Heart right ventricle (tissue), 16 donors: Measurements from ENCODE around the gene LGALS9C. TPM values are rescaled to one million over a fixed set of nuclear protein-coding genes. Genes with fewer than 3 reads are reported as not detected.
"Not testable (repeated sequence)": the region's sequence is repeated elsewhere in the genome, so short reads cannot be mapped to it uniquely, and the experiment has no call there.

ENCODE experiments used
- ATAC-seq, 8 donors: fragments of 200-7000 bp; cut with Tn5 transposase; one replicate each; pipeline ENCODE4 v1.9.1; 2020; ENCODE audit warnings: mild to moderate bottlenecking in 8 of 8, moderate library complexity in 8 of 8, moderate number of reproducible peaks in 1 of 8
- DNase-seq, 2 donors: peaks; one replicate each; pipeline ENCODE4 v3.0.0-alpha.2; 2020
- H3K27ac ChIP-seq, 10 donors: fragments of 200-600 bp; sonication (generic) in 2 of 10; one replicate each; pipeline versions ENCODE4 v1.5.0 to v1.8.0; 2020 to 2022; ENCODE audit warnings: mild to moderate bottlenecking in 3 of 10
- H3K27me3 ChIP-seq, 7 donors: fragments of 200-600 bp; one replicate each; pipeline ENCODE4 v1.8.0; 2021 to 2022; ENCODE audit warnings: mild to moderate bottlenecking in 2 of 7
- H3K36me3 ChIP-seq, 9 donors: fragments of 200-600 bp; sonication (generic) in 1 of 9; one replicate each; pipeline versions ENCODE4 v1.5.0 to v1.8.0; 2020 to 2022; ENCODE audit warnings: mild to moderate bottlenecking in 2 of 9
- H3K4me1 ChIP-seq, 9 donors: fragments of 200-600 bp; sonication (generic) in 1 of 9; one replicate each; pipeline versions ENCODE4 v1.5.0 to v1.8.0; 2020 to 2022; ENCODE audit warnings: mild to moderate bottlenecking in 4 of 9
- H3K4me3 ChIP-seq, 10 donors: fragments of 200-600 bp; sonication (generic) in 2 of 10; one replicate each; pipeline versions ENCODE4 v1.5.0 to v1.8.0; 2020 to 2022; ENCODE audit warnings: mild to moderate bottlenecking in 7 of 10, moderate library complexity in 2 of 10
- H3K9me3 ChIP-seq, 11 donors: fragments of 200-600 bp in 10 of 11; sonication (generic) in 2 of 11; one replicate each; pipeline versions ENCODE4 v1.5.0 to v1.8.0; 2013 to 2022; ENCODE audit warnings: mild to moderate bottlenecking in 2 of 11, control low read depth in 1 of 11, moderate library complexity in 1 of 11
- WGBS, 2 donors: extraction: QIAGEN DNeasy Blood & Tissue Kit; methylation state at CpG; one replicate each; pipeline ENCODE4 v1.1.7; 2013; ENCODE audit warnings: inconsistent platforms in 1 of 2; 5-methylcytosine and 5-hydroxymethylcytosine counted together
- intact Hi-C, 10 donors: fragments of 100-400 bp; cut with DNase I; formaldehyde crosslinking; loops; one replicate each; pipeline versions ENCODE4 v1.11.1 to v1.14.2; 2022
- polyA plus RNA-seq, 2 donors: library from polyadenylated mRNA; stranded (reverse); fragments of 200-250 nt; gene quantifications; one replicate each; pipeline ENCODE4 v1.2.3, GENCODE V29; 2013
- total RNA-seq, 10 donors: library from RNA; stranded (reverse); fragmentation: NEBNext Ultra II Directional in 3 of 10; extraction: Animal tissue kit (Norgen Biotek cat#: 25700) in 3 of 10; gene quantifications; one replicate each; pipeline versions ENCODE4 v1.2.1 to v1.2.4, GENCODE V29; 2021 to 2023
- donor health status: Arrhythmogenic right ventricular cardiomyopathy.
- donor health status: ischemic (EF 13 %, LVEDD 7.1; RV severe dilation, severe dysfunction).
- donor health status: healthy with polysubstance abuse.
- donor health status: DM: no; HTN: yes; CAD: no.
- donor health status: DM: no; HTN: no; CAD: no.
- donor health status: ischemic (EF 25% LVEDD 6.9; RV normal size, moderate dysfunction).
- donor health status: ischemic (EF 25% LVEDD 5.7; RV mildly dilated, moderate dysfunction).
- donor health status: healthy.
- donor health status: DM: yes; HTN: yes; CAD: no.
- donor health status: Ischemic cardiomyopathy.
- donor health status: ischemic (EF 35%, LVEDD 5.7; RV mildly dilated, moderate dysfunction).
- donor health status: nonischemic (EF 11% LVEDD 7.7; RV severe dilation, severe dysfunction).
- donor health status: DM: yes; HTN: yes; CAD: no.
- donor health status: PGD.
- donor health status: ischemic (EF 29% LVEDD 5.4; RV normal size, mild dysfunction).
- donor health status: nonischemic (EF 23%, LVEDD 6.1; RV moderate dilation, normal function).

Gene LGALS9C
- total and polyA plus RNA-seq, 12 donors: 0.18 TPM; not detected in 11

DNA sequence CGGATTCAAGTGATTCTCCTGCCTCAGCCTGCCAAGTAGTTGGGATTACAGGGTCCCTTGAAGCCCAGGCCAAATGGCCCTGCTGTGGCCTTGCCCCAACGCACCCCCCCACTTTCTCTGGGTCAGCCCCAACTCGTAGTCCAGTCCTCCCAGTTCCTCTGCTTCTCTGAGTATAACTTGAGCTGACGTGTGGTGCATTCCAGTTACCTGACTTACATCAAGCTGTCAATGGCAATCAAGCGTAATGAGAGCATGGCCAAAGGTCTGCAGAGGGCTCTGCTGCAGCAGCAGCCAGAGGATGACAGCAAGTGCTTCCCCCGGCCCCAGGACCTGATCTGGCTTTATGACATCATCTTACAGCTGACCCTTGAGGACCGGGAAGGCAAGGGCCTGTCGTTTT lies 50.8 kb downstream of the LGALS9C start:
- H3K4me1 ChIP-seq, H3K36me3 ChIP-seq, ATAC-seq, intact Hi-C loops, DNase-seq, H3K27ac ChIP-seq, H3K9me3 ChIP-seq, H3K27me3 ChIP-seq, H3K4me3 ChIP-seq: not testable (repeated sequence)
- WGBS, 2 donors: 39 to 59% methylated on average over 7 to 8 of the region's 8 CpGs

GRCh38 chr17:18528435-18528834 lies 51.8 kb downstream of the LGALS9C start:
- DNase-seq, H3K9me3 ChIP-seq, H3K4me3 ChIP-seq, H3K36me3 ChIP-seq, intact Hi-C loops, H3K4me1 ChIP-seq, H3K27me3 ChIP-seq, H3K27ac ChIP-seq, ATAC-seq: not testable (repeated sequence)
- WGBS, 2 donors: 78 to 100% methylated on average over 2 of the region's 6 CpGs

- DNase-seq, H3K27ac ChIP-seq, H3K9me3 ChIP-seq, ATAC-seq, H3K4me1 ChIP-seq, H3K36me3 ChIP-seq, intact Hi-C loops, H3K27me3 ChIP-seq, H3K4me3 ChIP-seq: not testable (repeated sequence)
- WGBS, 2 donors: 81 to 84% methylated on average over 2 to 4 of the region's 4 CpGs
Observed at GRCh38 chr17:18528899-18529500, 52.4 kb downstream of the LGALS9C start.

DNA sequence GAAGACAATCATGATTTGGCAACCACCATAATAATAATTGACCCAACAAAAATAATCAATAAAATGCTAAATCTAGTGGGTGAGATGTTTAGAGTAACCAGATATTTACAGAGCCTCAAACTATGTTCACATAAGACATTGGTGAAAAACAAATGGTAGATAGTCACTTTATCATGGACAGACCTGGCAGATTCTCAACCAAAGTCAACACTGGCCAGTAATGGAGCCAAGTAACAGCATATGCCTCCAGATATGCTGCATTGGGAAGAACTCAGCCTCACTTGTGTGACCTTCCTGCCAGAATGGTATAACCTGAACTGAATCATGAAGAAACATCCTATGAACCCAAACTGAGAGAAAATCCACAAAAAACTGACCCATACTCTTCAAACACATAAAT lies 53.8 kb downstream of the LGALS9C start:
- not testable (repeated sequence) for H3K4me3 ChIP-seq, ATAC-seq

GRCh38 chr17:18542234-18542633 lies 65.6 kb downstream of the LGALS9C start:
- ATAC-seq: peak in 4 of 8 donors; percentile 50 to 79 (median 58)
- not testable (repeated sequence) for DNase-seq, H3K9me3 ChIP-seq

More for the DNA sequence above, 53.8 kb downstream of the LGALS9C start:
- H3K27me3 ChIP-seq, H3K27ac ChIP-seq, H3K4me1 ChIP-seq, DNase-seq, H3K36me3 ChIP-seq, intact Hi-C loops, H3K9me3 ChIP-seq: not testable (repeated sequence)

DNA sequence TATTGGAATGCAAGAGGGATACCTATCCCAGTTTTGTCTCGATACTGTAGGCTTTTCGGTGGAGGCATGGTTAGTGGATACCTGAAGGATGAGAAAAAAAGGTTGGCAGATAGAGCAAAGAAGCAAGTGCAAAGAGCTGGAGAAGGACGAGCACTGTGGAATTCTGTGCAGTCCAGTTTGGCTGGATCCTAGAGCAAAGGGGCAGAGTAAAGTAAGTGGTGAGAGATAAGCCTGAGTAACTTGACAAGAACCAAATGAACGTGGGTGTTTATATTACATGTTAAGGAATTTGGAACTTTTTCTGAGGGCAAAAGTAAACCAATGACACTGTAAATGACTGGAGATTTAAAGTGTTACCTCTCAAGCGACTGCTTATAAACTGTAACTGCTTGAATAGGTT lies 66.3 kb downstream of the LGALS9C start:
- 62% methylated on average over 3 to 4 of the region's 5 CpGs for WGBS, 2 donors
- intact Hi-C loops, ATAC-seq: not testable (repeated sequence)

More at GRCh38 chr17:18542234-18542633, 65.6 kb downstream of the LGALS9C start:
- H3K4me1 ChIP-seq, H3K36me3 ChIP-seq, H3K27ac ChIP-seq, H3K27me3 ChIP-seq, H3K4me3 ChIP-seq, intact Hi-C loops: not testable (repeated sequence)
- WGBS, 2 donors: 32 to 60% methylated on average over 4 of the region's 5 CpGs

More for the DNA sequence above, 66.3 kb downstream of the LGALS9C start:
- H3K4me1 ChIP-seq, H3K27me3 ChIP-seq, H3K4me3 ChIP-seq, H3K36me3 ChIP-seq, H3K9me3 ChIP-seq, DNase-seq, H3K27ac ChIP-seq: not testable (repeated sequence)

Other genes starting within 250 kb of the LGALS9C start
- gene FLII, start 218.1 kb upstream of the LGALS9C start, total RNA-seq: 100 to 1,000 TPM; 207 to 356 (median 281) TPM
- 100 to 1,000 TPM; 366 to 469 TPM for gene FLII, start 218.1 kb upstream of the LGALS9C start, polyA plus RNA-seq
- 10 to 100 TPM; 23.9 to 43.4 (median 33.5) TPM for gene MIEF2, start 216.1 kb upstream of the LGALS9C start, total RNA-seq
- gene MIEF2, start 216.1 kb upstream of the LGALS9C start, polyA plus RNA-seq: 10 to 100 TPM; 18.9 to 20.6 TPM
- gene TOP3A, start 161.8 kb upstream of the LGALS9C start, total RNA-seq: 10 to 100 TPM in 9 of 10 donors, 1 to 10 TPM in 1; 8.2 to 15.6 (median 13.2) TPM
- 10 to 100 TPM in 1 of 2 donors, 1 to 10 TPM in 1; 8.5 to 10.8 TPM for gene TOP3A, start 161.8 kb upstream of the LGALS9C start, polyA plus RNA-seq
- 10 to 100 TPM in 9 of 10 donors, 1 to 10 TPM in 1; 9.5 to 15.7 (median 12.0) TPM for gene SMCR8, start 161.5 kb upstream of the LGALS9C start, total RNA-seq
- 1 to 10 TPM; 2.1 to 2.4 TPM for gene SMCR8, start 161.5 kb upstream of the LGALS9C start, polyA plus RNA-seq
- gene SHMT1, start 113.2 kb upstream of the LGALS9C start, total RNA-seq: 10 to 100 TPM in 1 of 10 donors, 1 to 10 TPM in 9; 2.7 to 11.6 (median 4.9) TPM
- 1 to 10 TPM; 7.3 to 8.4 TPM for gene SHMT1, start 113.2 kb upstream of the LGALS9C start, polyA plus RNA-seq
- gene EVPLL, start 99.0 kb upstream of the LGALS9C start, total RNA-seq: not detected
- gene EVPLL, start 99.0 kb upstream of the LGALS9C start, polyA plus RNA-seq: under 1 TPM in 1 of 2 donors, not detected in 1; 0.03 TPM
- not detected for gene TBC1D28, start 167.6 kb downstream of the LGALS9C start, total RNA-seq
- gene TBC1D28, start 167.6 kb downstream of the LGALS9C start, polyA plus RNA-seq: not detected
- gene FOXO3B, start 205.5 kb downstream of the LGALS9C start, total RNA-seq: 1 to 10 TPM in 1 of 10 donors, under 1 TPM in 9; 0.28 to 1.1 (median 0.79) TPM
- under 1 TPM; 0.22 to 0.35 TPM for gene FOXO3B, start 205.5 kb downstream of the LGALS9C start, polyA plus RNA-seq